ENCODE measurements around the gene EGR2.
"Not testable (repeated sequence)": the region's sequence is repeated elsewhere in the genome, so short reads cannot be mapped to it uniquely, and the experiment has no call there.

The EGR2 gene

GRCh38 chr10:62792261-62792660 is 23.9 kb downstream of the EGR2 start:
- no peak for DNase-seq

GRCh38 chr10:62790571-62790970 is 25.6 kb downstream of the EGR2 start:
- no peak for DNase-seq

DNA sequence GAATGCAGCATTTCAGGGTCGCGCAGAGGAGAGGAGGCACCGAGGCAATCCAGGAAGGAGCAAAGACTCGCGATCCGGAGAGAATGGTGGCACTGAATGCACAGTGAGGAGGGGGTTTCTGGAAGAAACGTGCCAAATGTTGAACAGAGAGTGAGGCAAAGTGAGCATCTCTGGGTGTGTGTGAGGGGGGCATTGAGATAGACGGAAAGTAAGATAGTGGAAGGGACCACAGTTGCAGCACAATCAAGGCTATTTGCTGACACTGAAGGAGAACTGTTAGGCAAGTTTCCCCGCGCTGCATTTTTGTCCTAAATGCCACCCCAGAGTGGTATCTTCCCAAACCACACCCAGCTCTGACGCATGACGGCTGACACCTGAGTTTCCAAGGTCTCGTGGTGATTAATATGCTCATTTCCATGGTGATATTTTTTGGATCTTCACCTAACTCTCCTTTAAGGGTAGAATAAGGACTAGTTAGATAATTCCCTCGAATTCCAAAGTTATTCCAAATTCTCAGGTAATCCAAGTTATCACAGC is 26.1 kb downstream of the EGR2 start:
- no peak for DNase-seq

DNA sequence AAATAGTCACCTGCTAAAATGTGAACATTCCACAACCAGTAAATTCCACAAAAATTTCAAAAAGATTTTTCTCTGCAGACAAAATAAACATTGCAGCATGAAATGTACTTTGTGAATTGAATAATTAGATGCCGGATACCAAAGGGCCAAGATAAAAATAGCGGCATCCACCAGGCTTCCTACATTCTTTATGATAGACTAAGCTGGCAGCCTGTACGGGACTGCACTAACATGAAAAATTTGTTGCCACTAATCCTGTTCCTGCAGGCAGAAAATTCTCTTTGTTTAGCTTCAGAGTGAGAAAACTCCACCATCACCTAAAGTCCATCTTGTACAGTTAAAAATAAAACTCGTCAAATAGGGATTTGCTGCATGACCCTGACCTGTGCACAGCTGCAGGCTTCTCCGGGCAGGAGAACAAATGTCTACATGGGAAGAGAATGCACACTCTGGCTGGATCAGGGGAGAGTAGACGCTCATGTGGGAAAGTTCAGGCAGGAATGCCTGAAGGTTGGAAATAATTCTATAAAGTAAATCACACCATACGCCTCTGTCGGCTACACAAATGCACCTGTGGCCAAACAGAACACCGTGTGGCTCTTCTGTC is 27.2 kb downstream of the EGR2 start:
- DNase-seq: no peak

DNA sequence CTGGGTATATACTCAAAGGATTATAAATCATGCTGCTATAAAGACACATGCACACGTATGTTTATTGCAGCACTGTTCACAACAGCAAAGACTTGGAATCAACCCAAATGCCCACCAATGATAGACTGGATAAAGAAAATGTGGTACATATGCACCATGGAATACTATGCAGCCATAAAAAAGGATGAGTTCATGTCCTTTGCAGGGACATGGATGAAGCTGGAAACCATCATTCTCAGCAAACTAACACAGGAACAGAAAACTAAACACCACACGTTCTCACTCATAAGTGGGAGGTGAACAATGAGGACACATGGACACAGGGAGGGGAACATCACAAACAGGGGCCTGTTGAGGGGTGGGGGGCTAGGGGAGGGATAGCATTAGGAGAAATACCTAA is 27.9 kb downstream of the EGR2 start:
- DNase-seq: not testable (repeated sequence)

- not testable (repeated sequence) for DNase-seq
These were observed 31.6 kb downstream of the EGR2 start for GRCh38 chr10:62784537-62784936.

GRCh38 chr10:62779487-62780248 is 36.5 kb downstream of the EGR2 start:
- DNase-seq: no peak

DNA sequence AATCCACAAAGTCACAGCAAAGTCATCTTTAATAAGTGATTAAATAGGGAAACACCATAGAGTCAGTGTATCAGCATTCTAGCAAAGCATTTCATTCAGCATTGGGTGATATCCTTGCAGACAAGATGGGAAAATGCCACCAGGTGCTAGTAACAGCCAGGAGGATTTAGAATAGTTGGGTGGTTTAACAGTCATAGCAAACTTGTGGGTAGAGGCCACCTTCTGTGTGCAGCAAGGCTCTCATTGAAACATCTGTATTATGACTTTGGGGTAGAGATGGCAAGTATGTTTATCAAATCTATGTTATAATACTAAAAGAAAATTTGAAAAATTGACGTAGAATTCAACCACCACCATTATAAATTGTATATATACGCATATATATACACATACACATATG is 38.0 kb downstream of the EGR2 start:
- DNase-seq: no peak

- DNase-seq: no peak
These were observed 43.8 kb downstream of the EGR2 start for GRCh38 chr10:62772186-62772974.

GRCh38 chr10:62769574-62770242 is 46.5 kb downstream of the EGR2 start:
- DNase-seq: no peak

GRCh38 chr10:62766386-62766785 is 49.8 kb downstream of the EGR2 start:
- DNase-seq: no peak

DNA sequence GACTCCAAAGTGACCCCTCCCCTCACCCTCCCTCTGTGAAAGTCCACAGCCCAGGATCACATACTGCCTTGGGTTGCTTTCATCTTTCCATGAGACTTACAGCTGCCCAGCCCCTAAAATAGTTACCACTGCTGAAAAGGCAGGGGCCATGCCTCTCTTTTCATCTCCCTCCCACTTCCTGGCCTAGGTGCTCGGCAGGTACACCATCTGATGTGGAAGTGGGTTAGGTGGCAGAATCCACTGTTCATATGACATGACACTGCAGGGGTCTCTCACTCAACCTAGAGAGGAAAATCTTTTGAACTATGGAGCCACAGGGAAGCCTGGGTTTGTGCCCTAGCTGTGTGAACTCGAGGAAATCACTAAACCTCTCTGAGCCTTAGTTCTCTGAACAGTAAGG is 50.4 kb downstream of the EGR2 start:
- no peak for DNase-seq

DNA sequence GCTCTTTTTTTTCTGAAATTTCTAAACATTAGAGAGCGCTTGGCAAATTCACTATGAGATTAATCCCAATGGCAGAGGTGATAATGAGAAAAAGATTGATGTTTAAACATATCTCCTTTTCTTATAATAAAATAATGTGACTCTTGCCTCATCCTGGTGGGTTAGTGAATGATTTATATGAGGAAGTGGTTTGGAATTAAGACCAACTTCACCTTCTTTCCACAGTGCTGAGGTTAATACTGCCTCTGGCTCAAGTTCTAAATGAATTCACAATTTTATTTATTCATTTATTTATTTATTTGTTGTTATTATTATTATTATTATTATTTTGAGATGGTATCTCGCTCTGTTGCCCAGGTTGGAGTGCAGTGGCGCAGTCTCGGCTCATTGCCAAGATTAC is 52.2 kb downstream of the EGR2 start:
- no peak for DNase-seq

GRCh38 chr10:62763155-62763554 is 53.0 kb downstream of the EGR2 start:
- DNase-seq: no peak

Measured in NCI-H1930 (cell line).